GM12892 (cell line): ENCODE data around the gene LAMP5.

Source experiments
- POLR2A ChIP-seq: IDR thresholded peaks from 2 replicates; pipeline ENCODE4 v1.6.1; 2011; ENCODE audit warnings: low read depth, low read length, control low read depth
- POLR2AphosphoS5 ChIP-seq: IDR thresholded peaks from 2 replicates; pipeline ENCODE4 v1.6.1; 2011; ENCODE audit warnings: low read depth, low read length, control low read depth
- TAF1 ChIP-seq: IDR thresholded peaks from 2 replicates; pipeline ENCODE4 v1.6.1; 2011; ENCODE audit warnings: low read depth, mild to moderate bottlenecking, control low read depth, low read length, borderline replicate concordance

DNA sequence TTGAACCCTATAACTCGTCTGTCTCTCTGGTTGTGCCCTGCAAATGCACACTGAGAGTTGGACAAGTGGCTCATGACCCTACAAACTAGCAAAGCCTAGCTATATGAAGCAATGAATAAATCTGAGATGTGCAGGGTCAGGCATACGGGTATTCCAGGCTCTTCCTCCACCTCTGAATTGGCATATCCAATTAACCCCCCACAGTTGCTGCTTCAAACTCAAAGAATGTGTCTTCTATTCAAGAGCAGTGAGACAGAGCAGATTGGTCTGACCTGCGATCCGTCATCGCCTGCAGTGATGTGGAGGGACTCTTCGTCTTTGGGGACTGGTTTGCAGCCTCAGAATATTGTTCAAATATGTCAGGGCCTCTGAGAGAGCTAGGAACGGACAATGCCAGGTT, 59.8 kb downstream of the LAMP5 start:
- TF ChIP-seq POLR2A, result no peak
- TF ChIP-seq TAF1, result no peak
- no peak for TF ChIP-seq POLR2AphosphoS5
